Islet of Langerhans (tissue), 1 donor: ENCODE data around the gene DAPK2.
"Not testable (repeated sequence)": the region's sequence is repeated elsewhere in the genome, so short reads cannot be mapped to it uniquely, and the experiment has no call there.

Source experiments
- FAIRE-seq: peaks from one replicate; lab custom pipeline; 2011; peaks lifted over from hg19 to GRCh38; lab: Jason Lieb, UNC

DAPK2 gene

GRCh38 chr15:64053674-64054073 lies 7.4 kb upstream of the DAPK2 start:
- FAIRE-seq, result not testable (repeated sequence)

- no peak for FAIRE-seq
Observed at GRCh38 chr15:64052925-64053491, 6.7 kb upstream of the DAPK2 start.

GRCh38 chr15:64051407-64052259 lies 5.3 kb upstream of the DAPK2 start:
- no peak for FAIRE-seq

DNA sequence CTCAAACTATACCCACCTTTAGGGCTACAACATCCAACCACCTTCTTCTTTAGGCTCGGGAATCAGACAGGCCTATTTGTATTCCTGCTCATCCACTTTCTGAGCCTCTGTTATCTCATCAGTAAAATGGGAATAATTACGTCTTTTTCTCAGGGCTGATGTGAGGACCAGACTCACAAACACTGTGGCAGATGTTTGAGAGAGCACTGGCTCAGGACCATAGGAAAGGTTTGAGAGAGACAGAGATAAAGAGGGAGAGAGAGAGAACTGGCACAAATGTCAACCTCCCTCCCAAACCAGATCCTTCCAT lies 4.8 kb upstream of the DAPK2 start:
- no peak for FAIRE-seq

- no peak for FAIRE-seq
Observed at GRCh38 chr15:64050281-64051092, 4.2 kb upstream of the DAPK2 start.

DNA sequence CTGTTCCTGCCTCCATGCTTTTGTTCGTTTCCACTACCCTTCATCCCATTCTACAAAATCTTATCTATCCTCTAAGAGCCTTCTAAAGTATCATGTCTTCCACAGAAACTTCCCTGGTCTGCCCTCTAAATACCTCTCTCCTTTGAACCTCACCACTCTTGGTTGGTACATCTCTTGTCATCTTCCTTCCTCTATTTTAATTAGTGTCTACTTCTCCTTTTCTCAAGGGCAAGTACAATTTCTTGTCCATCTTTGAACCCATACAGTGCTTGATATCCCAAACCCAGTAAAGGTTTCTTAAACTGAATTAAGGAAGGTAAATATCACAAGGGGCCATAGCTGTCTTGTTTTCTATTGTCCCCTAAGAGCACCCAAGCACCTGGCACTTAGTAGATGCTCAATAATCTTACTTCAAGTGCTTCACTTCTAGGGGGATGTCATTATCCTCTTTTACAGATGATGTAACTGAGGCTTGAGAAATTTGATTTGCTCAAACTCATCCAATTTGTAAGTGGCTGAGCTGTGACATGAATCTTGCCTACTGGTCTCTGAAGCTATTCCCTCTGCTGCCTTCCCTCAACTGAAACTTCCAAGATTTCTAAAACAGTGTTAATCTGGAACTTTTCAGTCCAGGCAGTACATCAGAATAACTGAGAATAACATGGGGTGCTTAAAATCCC lies 2.6 kb upstream of the DAPK2 start:
- FAIRE-seq, result no peak

DNA sequence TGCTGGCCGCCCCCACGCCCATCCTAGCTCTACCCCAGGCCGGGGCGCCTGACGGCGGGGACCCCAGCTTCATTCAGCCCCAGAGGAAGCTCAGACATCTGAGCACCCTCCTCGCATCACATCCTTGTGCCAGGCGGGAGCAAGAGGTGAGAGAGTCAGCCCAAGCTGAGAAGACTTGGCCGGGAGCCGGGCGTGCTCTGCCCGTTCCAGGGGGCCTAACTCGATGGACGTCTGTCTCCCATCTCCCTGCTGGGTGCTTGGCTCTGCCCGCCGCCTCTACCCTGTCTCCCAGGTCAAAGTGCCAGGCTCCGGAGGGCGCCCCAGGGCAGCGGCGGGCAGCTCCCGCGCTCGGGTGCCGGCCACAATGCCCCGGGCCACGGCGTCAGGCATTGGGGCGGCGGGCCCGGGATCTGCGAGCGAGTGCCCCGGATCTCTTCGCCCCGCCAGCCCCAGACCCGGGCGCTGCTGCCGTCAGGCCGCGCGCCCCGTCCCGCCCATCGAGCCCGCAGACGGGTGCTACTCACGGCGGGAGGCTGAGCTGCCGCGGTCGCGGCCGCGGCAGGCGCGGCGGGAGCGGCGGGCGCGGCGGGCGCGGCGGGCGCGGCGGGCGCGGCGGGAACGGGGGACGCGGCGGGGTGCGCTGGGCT lies 388 bp downstream of the DAPK2 start:
- no peak for FAIRE-seq

DNA sequence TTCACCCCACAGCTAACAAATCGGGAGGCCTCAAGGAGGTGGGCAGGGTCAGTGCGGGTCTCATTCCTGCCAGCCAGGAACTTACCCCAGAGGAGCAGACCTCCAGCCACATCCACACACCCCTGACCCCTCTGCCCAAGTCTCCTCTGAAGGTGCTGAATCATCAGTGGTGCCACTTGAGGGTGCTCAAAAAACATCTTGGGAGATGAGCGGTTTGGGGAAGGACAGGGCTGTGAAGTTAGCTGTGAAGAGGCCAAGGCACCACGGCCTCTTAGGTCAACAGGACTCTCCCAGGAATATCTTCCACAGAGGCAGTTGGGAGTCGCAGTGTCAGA lies 1.2 kb downstream of the DAPK2 start:
- FAIRE-seq, result no peak

GRCh38 chr15:64044300-64045100 lies 1.8 kb downstream of the DAPK2 start:
- FAIRE-seq, result no peak

- no peak for FAIRE-seq
Observed at GRCh38 chr15:64038878-64039610, 7.2 kb downstream of the DAPK2 start.

DNA sequence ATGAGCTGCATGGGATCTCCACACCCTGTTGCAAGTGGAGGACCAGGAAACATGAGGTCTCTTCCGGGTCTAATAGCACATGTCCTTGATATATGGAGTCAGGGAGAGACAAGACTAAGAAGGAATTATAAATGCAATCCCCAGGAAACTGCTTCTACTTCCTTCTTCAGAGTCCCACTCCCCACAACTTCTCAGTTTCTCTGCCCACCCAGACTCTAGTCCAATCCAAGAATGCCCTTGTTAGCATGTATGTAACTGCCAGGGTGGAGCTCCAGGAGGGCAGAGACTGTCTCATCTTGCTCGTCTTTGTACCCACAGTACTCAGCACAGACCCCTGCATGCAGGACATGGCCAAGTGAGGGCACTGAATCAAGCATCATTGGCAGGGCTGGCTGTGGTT lies 8.3 kb downstream of the DAPK2 start:
- FAIRE-seq, result no peak

DNA sequence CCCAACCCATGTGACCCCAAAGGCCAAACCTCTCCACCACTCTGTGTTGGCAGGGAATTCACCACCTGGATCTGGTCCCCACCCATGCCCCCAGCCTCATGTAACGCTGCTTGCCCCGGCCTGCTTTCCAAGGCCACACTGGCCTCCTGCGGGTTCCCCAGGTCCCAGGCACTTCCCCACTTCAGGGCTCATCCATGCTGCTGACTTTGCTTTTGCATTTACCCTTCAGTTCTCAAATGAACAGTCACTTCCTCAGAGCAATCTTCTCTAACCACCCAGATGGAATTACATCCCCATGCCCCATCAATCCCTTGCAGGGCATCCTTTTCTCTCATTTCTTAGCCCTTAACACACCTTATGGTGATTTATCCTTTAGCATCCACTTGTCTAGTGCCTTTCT lies 9.2 kb downstream of the DAPK2 start:
- no peak for FAIRE-seq

GRCh38 chr15:64035525-64035924 lies 10.8 kb downstream of the DAPK2 start:
- FAIRE-seq, result no peak

- FAIRE-seq, result no peak
Observed at GRCh38 chr15:64034519-64034918, 11.8 kb downstream of the DAPK2 start.

GRCh38 chr15:64032329-64032728 lies 14.0 kb downstream of the DAPK2 start:
- FAIRE-seq, result no peak

DNA sequence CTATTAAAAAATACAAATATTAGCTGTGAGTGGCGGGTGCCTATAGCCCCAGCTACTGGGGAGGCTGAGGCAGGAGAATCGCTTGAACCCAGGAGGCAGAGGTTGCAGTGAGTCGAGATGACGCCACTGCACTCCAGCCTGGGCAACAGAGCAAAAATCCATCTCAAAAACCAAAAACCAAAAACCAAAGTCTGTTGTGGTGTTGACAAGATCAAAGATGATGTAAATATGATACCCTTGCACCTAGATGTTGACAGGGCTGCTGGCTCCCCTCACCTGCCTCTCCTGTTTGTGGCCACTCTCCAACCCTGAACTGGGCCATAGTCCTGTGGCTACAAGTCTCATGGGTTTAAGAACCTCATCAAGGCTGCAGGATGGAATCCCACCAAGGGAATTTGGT lies 16.2 kb downstream of the DAPK2 start:
- FAIRE-seq, result no peak

DNA sequence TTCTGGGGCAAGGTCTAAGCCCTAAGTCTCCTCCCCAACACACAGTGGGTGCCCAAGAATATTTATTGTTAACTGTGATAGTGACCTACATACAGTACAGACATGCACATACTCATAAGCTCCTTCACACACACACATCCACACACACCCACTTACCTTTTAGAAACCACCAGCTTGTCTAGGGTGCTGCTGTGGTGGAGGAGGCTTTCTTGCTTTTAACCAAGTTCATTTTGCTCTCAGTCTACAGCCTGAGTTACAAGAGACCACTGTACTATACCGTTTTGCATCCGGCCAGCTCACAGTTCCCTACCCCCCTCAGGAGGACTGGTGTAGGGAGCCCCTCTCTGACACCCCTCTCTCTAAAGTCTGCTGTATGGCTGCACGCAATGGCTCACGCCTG lies 16.7 kb downstream of the DAPK2 start:
- FAIRE-seq, result no peak

DNA sequence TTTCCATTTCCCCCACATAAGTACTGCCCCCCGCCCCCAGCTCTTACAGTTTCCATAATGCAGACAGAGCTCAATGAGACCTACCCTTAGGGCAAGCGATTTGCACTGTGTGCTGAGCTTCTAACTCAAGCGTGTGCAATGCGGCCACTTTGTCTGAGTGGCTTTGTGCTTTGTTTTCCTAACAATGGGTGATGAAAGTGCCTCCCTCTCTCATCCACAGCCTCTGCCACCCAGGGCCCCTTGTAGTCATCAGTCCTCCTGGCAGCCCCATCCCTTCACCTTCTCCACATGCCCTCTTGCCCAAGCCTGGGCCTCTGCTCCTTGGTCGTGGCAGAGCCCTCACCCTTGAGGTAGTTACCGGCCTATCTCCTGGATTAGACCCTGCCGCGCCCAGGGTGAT lies 17.2 kb downstream of the DAPK2 start:
- no peak for FAIRE-seq

GRCh38 chr15:64026591-64026990 lies 19.7 kb downstream of the DAPK2 start:
- FAIRE-seq, result no peak

DNA sequence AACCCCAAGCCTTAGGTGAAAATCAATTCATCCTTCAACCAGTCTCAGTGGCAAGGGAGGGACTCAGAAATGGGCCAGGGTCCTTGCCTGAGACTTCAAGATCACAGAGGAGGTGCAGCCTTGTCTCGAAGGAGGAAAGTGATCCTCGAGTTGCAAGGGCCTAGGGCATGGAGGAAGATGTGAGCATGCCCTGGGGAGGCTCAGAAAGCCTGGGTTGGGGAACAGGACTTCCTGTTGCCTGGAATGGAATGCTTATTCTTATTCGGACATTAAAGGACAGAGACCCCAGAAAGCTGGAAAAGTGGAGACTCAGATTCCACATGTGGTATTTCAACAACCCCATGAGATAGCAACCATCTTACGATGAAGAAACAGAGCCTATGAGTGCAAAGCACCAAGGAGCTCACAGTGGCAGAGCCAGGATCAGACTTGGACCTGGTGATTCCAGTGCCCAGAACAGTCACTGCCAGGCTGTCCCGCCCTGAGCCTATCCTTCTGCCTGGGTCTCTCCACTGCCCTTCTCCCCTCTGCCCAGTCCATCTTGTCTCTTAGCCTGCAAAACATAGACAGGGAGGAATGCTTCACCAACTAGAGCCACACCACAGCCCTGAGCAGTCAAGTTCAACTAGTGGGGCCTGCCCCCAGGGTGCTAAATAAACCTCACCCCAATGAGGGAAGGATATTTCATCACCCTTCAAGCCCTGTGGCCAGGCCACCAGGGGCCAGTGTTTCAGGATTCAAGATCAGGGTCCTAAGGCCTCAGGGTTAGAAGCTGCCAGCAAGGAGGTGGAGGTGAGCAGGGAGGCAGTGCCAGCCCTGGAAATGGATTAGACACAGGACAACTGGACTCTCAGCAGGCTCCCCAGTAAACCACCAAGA lies 21.9 kb downstream of the DAPK2 start:
- no peak for FAIRE-seq
